ENCODE measurements around the gene IGF2BP2. TPM values are rescaled to one million over a fixed set of nuclear protein-coding genes. Genes with fewer than 3 reads are reported as not detected.
A peak's percentile ranks its signal among the peaks of the same experiment; 100 is the strongest.
"Not testable (repeated sequence)": the region's sequence is repeated elsewhere in the genome, so short reads cannot be mapped to it uniquely, and the experiment has no call there.

The IGF2BP2 gene
- polyA plus RNA-seq, 3 donors = 94.1 to 123 (median 122) TPM

- no peak for DNase-seq
Measured at GRCh38 chr3:185843635-185844034, 18.8 kb upstream of the IGF2BP2 start.

- no peak for DNase-seq
Measured at GRCh38 chr3:185843126-185843525, 18.3 kb upstream of the IGF2BP2 start.

DNA sequence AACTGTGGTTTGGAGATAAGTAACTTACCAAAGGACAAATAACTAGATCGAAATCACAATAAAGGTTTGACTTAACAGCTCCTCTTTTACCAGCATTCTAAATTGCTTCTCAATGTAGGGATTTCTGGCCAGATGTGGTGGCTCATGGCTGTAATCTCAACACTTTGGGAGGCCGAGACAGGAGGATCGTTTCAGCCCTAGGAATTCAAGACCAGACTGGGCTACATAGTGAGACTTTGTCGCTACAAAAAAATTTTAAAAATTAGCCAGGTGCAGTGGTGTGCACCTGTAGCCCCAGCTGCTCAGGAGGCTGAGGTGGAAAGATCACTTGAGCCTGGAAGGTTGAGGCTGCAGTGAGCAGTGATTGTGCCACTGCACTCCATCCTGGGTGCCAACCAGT, 17.4 kb upstream of the IGF2BP2 start:
- DNase-seq = no peak

DNA sequence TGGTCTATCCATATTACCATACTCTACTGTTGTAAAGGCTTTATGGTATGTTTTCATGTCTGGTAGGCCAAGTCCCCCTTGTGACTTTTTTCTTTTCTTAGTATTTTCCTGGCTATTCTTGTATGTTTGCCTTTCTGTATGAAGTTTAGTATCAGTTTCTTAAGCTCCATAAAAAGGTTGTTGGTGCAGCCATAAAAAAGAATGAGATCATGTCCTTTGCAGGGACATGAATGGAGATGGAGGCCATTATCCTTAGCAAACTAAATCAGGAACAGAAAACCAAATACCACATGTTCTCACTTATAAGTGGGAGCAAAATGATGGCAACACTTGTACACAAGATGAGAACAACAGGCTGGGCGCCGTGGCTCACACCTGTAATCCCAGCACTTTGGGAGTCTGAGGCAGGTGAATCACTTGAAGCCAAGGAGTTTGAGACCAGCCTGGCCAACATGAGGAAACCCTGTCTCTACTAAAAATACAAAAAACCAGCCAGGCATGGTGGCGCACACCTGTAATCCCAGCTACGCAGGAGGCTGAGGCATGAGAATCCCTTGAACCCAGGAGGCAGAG, 13.7 kb upstream of the IGF2BP2 start:
- not testable (repeated sequence) for DNase-seq

DNA sequence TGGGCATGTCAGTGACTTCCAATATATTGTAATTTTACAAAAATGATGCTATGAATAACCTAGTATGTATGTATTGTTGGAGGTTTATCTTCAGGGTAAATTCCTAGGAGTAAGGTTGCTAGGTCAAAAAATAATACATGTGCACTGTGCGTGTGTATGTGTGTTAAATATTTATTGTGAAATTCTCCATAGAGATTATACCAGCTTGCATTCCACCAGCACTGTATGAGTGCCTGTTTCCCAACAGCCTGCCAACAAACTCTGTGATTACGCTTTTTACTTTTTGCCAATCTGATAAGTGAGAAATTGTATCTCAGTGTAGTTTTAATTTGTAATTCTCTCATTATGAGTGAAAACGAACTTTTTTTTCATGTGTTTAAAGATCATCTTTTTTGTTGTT, 12.6 kb upstream of the IGF2BP2 start:
- DNase-seq = no peak

- DNase-seq = no peak
Measured at GRCh38 chr3:185831990-185832389, 7.1 kb upstream of the IGF2BP2 start.

- no peak for DNase-seq
Measured at GRCh38 chr3:185831195-185831594, 6.4 kb upstream of the IGF2BP2 start.

GRCh38 chr3:185830018-185830797, 5.4 kb upstream of the IGF2BP2 start:
- DNase-seq = no peak

DNA sequence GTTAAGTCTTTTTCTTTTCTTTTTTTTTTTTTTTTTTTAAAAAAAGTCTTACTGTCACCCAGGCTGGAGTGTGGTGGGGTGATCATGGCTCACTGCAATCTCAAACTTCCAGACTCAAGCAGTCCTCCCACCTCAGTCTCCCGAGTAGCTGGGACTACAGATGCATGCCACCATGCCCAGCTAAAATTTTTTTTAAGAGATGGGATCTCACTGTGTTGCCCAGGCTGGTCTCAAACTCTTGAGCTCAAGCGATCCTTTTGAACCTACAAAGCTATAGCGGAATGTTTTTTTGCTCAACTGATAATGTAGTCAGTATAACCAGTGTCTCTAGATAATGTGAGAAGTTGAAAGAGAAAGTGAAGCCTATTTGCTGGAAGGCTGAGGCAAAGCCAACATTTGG, 3.9 kb upstream of the IGF2BP2 start:
- no peak for DNase-seq

DNA sequence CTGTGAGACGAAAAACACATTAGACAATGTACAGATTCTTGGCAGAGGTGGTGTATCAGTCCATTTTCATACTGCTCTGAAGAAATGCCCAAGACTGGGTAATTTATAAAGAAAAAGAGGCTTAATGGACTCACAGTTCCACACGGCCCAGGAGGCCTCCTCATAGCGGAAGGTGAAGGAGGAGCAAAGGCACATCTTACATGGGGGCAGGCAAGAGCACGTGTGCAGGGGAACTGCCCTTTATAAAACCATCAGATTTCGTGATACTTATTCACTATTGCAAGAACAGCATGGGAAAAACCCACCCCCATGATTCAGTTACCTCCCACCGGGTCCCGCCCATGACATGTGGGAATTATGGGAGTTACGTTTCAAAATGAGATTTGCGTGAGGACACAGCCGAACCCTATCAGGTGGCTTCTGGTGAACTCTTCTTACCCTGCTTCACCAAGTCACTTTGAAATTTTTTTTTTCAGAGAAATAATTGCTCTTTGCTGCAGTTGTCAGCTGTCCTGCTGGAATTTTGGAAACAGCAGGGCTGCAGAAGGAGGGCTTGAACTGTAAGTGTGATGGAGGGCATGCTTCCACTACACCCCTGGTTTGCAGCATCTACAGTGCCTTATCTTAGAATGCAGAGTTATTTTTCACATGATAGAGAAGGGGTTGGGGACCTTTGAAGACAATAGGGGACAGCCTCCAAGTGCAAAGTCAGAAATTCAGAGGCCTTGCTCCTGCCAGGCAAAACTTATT, 2.9 kb upstream of the IGF2BP2 start:
- no peak for DNase-seq

DNA sequence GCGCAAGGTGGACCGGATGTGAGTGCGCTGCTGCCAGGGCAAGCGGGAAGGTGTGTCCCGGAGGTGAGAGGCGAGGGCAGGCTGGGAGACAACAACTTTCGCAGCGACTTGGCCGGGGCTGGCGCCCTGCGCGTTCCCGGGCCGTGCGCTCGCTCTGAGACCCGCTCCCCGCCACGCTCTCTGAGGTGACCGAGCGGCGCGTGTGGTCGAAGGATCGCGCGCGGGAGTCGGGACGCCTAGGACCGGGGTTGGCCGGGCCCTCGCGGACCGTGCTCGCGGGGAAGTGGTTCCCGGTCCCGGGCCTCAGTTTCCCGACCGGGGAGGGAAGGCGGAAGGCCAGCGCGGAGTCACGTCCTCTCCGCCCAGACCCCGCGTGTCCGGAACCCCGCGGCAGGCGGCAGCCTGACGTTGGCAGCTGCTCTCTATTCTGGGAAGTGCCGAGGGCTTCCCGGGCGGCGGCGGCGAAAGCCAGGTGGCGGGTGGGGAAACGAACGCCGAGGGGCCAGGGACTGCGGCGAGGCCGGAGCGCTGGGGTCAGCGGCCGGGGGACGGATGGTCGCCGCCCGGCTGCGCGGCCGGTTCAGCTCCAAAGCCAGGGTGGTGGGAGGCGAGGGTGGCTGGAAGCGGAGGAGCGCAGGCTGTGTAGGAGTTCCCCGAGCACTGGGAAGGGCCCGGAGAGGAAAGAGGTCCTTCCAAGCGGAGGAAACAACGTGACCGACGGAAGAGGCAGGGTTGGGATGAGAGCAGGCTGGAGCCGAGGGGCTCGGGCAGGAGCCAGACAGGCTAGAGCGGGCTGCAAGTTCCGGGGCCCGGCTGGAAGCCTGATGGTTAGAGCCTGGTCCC, 1.0 kb upstream of the IGF2BP2 start:
- peak; percentile 54 for DNase-seq

- peak; percentile 36 for DNase-seq
Measured at GRCh38 chr3:185824051-185825005, 514 bp downstream of the IGF2BP2 start.

- peak; percentile 52 for DNase-seq
Measured at GRCh38 chr3:185823078-185824044, 1.5 kb downstream of the IGF2BP2 start.

DNA sequence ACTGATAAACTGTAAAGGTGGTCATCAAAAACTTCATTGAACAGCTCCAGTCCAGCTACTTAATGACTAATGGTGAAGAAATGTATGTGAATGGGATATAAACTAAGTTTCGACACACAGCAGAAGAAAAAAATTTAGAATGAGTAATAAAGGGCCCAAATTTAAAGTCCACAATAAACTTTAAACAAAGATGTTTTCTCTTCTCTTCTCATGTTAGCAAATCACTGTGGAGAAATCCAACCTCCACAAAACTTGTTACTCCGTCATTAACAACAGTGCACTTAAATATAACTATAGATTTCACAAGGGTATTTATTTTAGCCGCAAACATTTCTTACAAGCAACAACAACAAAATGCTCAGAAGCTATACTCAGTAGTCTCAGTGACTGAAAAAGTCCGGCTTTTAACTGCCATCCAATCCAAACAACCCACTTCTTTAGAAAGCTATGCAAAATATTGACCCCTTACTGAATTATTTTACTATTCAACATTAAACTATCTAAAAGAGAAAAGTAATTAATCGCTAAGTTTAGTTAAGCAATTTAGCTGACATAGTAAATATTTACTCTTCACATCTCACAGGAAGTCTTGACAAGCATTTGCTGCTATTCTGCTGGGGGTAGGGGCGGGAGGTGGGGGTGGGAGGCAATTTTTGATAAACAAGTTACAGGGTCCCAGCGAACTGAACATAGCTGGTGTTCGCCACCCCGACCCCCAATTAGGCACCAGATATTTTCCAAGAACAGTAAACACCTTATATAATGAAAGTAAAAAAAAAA, 2.4 kb downstream of the IGF2BP2 start:
- DNase-seq = no peak

- peak; percentile 52 for DNase-seq
Measured at GRCh38 chr3:185820973-185821758, 3.7 kb downstream of the IGF2BP2 start.

DNA sequence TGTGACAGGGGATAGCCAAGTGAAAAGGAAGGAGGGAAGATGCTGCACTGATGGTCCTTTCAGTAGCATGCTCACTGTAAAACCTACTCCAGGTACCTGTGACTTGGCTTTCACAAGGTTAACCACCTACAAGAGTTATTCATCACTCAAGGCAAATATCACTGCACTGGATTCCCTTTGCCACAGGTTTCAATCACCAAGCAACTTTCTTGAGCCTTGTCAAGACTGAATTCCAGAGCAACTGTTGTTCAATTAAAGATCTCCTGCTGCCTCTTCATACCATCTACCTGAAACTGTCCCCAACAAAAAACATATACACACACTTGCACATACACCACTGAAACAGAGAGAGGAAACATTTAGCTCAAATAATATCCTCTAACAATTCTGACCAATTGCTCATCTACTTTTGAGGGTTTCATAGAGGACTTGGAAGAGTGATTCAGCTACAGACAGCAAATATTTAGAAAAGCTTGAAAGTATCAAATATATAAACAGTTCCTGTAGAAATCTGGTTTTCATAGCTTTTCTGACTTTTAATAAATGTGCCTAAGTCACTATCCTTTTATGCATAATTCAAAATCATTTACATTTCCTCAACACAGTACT, 6.5 kb downstream of the IGF2BP2 start:
- no peak for DNase-seq
